ENCODE results near the gene ARHGAP33.

The ARHGAP33 gene

GRCh38 chr19:35780058-35780457, 4.7 kb downstream of the ARHGAP33 start:
- DNase-seq (ENCODE audit: low read depth): no peak

GRCh38 chr19:35780717-35781116, 5.4 kb downstream of the ARHGAP33 start:
- no peak for DNase-seq (ENCODE audit: low read depth)

GRCh38 chr19:35781650-35782049, 6.3 kb downstream of the ARHGAP33 start:
- DNase-seq (ENCODE audit: low read depth): no peak

GRCh38 chr19:35782589-35782988, 7.2 kb downstream of the ARHGAP33 start:
- no peak for DNase-seq (ENCODE audit: low read depth)

- no peak for DNase-seq (ENCODE audit: low read depth)
Measured at GRCh38 chr19:35783469-35784434, 8.4 kb downstream of the ARHGAP33 start.

GRCh38 chr19:35784503-35785338, 9.4 kb downstream of the ARHGAP33 start:
- no peak for DNase-seq (ENCODE audit: low read depth)

- DNase-seq (ENCODE audit: low read depth): no peak
Measured at GRCh38 chr19:35785339-35785627, 9.9 kb downstream of the ARHGAP33 start.

GRCh38 chr19:35786299-35787160, 11.2 kb downstream of the ARHGAP33 start:
- DNase-seq (ENCODE audit: low read depth): no peak

- no peak for DNase-seq (ENCODE audit: low read depth)
Measured at GRCh38 chr19:35787227-35787799, 11.9 kb downstream of the ARHGAP33 start.

- DNase-seq (ENCODE audit: low read depth): no peak
Measured at GRCh38 chr19:35788205-35788960, 13.0 kb downstream of the ARHGAP33 start.

- no peak for DNase-seq (ENCODE audit: low read depth)
Measured at GRCh38 chr19:35789195-35789977, 14.0 kb downstream of the ARHGAP33 start.

- DNase-seq (ENCODE audit: low read depth): no peak
Measured at GRCh38 chr19:35789978-35790944, 14.9 kb downstream of the ARHGAP33 start.

- DNase-seq (ENCODE audit: low read depth): no peak
Measured at GRCh38 chr19:35790981-35791813, 15.8 kb downstream of the ARHGAP33 start.

GRCh38 chr19:35791814-35792279, 16.5 kb downstream of the ARHGAP33 start:
- DNase-seq (ENCODE audit: low read depth): no peak

GRCh38 chr19:35792312-35792711, 16.9 kb downstream of the ARHGAP33 start:
- no peak for DNase-seq (ENCODE audit: low read depth)

- DNase-seq (ENCODE audit: low read depth): no peak
Measured at GRCh38 chr19:35792888-35793287, 17.5 kb downstream of the ARHGAP33 start.

GRCh38 chr19:35793381-35794165, 18.2 kb downstream of the ARHGAP33 start:
- DNase-seq (ENCODE audit: low read depth): no peak

Data from iris pigment epithelial cell (primary cell).